ENCODE results near the gene PLPP3.

Gene PLPP3

GRCh38 chr1:56493826-56494225 lies 85.5 kb downstream of the PLPP3 start:
- no peak for DNase-seq

GRCh38 chr1:56491441-56491840 lies 87.9 kb downstream of the PLPP3 start:
- no peak for DNase-seq

GRCh38 chr1:56490619-56491018 lies 88.7 kb downstream of the PLPP3 start:
- DNase-seq = no peak

- no peak for DNase-seq
These were observed 89.7 kb downstream of the PLPP3 start for GRCh38 chr1:56489695-56490094.

- DNase-seq = no peak
These were observed 94.7 kb downstream of the PLPP3 start for GRCh38 chr1:56484695-56485094.

GRCh38 chr1:56483104-56483503 lies 96.3 kb downstream of the PLPP3 start:
- no peak for DNase-seq

GRCh38 chr1:56482486-56482885 lies 96.9 kb downstream of the PLPP3 start:
- DNase-seq = no peak

GRCh38 chr1:56481140-56481694 lies 98.1 kb downstream of the PLPP3 start:
- DNase-seq = no peak

GRCh38 chr1:56478734-56479133 lies 100.6 kb downstream of the PLPP3 start:
- no peak for DNase-seq

GRCh38 chr1:56477164-56478111 lies 101.9 kb downstream of the PLPP3 start:
- DNase-seq = no peak

GRCh38 chr1:56473582-56474270 lies 105.6 kb downstream of the PLPP3 start:
- no peak for DNase-seq

- no peak for DNase-seq
These were observed 106.5 kb downstream of the PLPP3 start for GRCh38 chr1:56472860-56473259.

GRCh38 chr1:56469640-56470371 lies 109.6 kb downstream of the PLPP3 start:
- DNase-seq = no peak

GRCh38 chr1:56468518-56468917 lies 110.8 kb downstream of the PLPP3 start:
- DNase-seq = no peak

- DNase-seq = no peak
These were observed 112.8 kb downstream of the PLPP3 start for GRCh38 chr1:56466538-56466937.

GRCh38 chr1:56464294-56464693 lies 115.1 kb downstream of the PLPP3 start:
- DNase-seq = no peak

- DNase-seq = no peak
These were observed 116.0 kb downstream of the PLPP3 start for GRCh38 chr1:56463376-56463775.

GRCh38 chr1:56462209-56462608 lies 117.2 kb downstream of the PLPP3 start:
- DNase-seq = no peak

- DNase-seq = no peak
These were observed 117.9 kb downstream of the PLPP3 start for GRCh38 chr1:56461158-56462127.

- DNase-seq = no peak
These were observed 120.1 kb downstream of the PLPP3 start for GRCh38 chr1:56459260-56459659.

- DNase-seq = no peak
These were observed 121.5 kb downstream of the PLPP3 start for GRCh38 chr1:56457756-56458375.
